CD1c-positive myeloid dendritic cell (primary cell): ENCODE results near the gene CPSF4L.
A peak's percentile ranks its signal among the peaks of the same experiment; 100 is the strongest.

Experiments
- DNase-seq: peaks from one replicate; pipeline ENCODE4 v3.0.0-alpha.2; 2016; ENCODE audit errors: extremely low spot score

Gene CPSF4L

DNA sequence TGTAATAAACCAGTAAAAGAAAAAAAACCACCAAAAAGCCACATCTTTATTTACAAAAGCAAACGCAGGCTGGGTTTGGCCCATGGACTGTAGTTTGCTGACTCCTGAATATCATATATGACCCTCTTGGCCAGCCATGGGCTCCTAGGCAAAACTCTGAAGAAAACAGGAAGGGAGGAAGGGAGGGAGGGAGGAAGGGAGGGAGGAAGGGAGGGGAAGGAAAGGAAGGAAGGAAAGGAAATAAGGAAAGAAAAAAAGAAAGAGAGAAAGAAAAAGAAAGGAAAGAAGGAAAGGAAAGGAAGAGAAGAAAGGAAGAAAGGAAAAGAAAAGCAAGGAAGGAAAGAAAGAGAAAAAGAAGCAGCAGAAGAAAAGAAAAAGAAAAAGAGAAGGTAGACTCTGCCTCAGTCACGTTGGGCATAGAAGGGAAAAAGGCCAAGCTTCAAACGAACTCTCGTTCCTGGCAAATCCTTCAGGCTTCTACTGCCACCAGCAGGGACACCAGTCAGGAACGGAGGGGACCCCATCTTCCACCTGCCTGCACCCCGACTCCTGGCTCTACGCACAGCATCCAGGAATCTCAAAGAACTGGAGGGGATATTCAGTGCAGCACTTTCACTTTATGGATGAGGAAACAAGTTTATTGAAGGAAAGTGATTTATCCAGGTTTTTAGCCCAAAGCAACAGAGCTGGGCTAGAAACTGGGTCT, 28.0 kb upstream of the CPSF4L start:
- no peak for DNase-seq

DNA sequence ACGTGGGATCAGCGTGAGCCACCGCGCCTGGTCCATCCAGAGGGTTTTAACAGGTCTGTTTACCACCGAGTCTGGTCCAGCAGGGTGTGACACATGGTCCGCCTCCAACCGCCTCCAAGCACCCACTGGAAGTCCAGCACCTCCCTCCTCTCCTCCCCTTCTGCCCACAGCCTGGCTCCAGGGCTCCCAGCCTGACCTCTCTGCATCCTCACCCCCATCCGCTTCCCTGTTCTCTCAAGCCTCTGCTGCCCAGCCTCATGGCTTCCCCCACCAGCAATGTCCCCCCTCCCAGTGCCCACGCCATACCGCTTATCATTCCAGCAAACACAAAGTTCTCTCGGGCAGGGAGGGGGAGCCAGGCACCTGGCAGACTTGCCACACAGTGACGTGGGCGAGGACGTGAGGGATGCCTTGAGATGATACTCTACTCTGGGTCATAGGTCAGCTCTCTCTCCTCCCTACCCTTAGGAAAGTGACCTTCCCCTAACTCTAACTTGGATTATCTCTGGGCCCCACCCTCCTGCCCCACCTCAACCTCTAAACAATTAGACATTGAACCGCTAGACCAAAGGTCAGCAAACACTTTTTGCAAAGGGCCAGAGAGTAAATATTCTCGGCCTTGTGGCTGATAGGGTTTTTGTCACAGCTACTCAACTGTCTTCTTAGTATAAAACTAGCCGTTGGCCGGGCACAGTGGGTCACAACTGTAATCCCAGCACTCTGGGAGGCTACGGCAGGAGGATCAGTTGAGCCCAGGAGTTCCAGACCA, 27.0 kb upstream of the CPSF4L start:
- no peak for DNase-seq

DNA sequence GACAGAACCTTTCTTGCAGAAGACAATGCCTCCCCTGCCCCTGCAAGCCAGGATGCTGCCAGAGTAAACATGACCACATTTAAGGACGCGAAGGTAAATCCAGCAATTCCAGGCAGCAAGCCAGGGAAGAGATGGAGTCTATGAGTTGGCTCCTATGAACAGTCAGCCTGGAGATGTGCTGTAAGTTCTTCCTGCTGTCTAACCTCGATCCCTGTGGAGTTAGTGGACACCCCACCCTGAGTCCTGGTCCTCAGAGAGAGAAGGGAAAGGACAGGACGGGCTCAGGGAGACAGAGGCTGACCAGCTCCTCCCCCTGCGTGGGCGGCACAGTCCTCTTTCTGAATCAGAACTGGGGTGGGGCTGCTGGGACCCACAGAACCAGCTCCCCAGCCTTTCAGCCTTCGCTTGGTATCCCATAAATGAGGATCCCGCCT, 25.2 kb upstream of the CPSF4L start:
- DNase-seq, result no peak

DNA sequence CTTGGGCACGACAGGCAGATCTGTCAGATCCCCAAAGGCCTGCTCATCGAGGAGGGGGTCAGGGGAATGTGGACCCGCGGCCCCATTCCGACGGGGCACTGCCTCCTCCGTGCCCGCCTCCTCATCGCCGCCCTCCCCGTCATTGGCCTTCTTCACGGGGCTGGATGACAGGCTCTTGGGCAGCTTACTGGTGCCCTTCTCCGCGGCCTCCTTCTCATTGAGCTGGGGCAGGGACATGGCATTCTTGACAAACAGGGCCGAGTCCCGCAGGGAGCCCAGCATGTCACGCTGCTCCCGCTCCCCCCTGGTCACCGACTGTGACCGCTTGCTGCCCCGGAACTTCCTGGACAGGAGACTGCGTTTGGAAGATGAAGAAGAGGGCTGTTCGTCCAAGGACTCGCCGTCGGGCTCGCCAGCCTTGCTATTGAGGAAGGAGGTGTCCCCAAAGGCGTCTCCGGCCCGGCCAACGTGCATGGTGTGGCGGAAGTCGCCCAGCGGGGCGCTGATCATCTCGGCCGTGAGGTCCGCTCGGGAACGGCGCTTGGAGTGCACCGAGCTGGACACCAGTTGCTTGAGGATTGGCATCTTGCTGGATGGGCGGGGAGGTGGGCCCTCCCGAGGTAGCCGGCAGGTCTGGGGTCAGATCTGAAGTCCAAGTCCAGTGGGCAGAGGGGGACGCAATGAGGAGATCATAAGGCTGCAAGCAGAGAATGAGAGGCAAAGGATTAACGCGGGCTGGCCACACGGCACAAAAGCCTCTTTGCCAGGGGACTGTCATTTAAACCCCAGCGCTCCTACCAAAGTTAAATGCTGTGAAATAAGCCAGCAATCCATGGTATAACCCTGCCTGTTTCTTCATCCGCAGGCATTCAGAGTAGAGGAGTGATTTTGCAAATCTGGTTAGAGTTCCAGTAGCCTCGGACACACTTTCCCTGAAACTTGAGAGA, 24.5 kb upstream of the CPSF4L start:
- DNase-seq, result no peak

DNA sequence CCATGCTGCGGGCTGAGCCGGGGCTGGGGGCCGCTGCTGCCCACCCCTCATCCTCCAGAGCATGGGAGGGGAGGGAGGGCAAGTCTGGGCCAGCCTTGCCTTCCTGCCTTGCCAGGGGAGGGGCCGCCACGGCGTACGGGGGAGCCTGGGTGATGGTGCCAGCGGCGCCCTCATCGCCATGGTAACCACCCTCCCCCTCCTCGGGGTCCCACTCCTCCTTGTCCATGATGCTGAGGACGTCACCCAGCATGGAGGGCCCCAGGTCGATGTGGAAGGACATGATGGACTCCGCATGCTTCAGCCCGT, 23.9 kb upstream of the CPSF4L start:
- no peak for DNase-seq

DNA sequence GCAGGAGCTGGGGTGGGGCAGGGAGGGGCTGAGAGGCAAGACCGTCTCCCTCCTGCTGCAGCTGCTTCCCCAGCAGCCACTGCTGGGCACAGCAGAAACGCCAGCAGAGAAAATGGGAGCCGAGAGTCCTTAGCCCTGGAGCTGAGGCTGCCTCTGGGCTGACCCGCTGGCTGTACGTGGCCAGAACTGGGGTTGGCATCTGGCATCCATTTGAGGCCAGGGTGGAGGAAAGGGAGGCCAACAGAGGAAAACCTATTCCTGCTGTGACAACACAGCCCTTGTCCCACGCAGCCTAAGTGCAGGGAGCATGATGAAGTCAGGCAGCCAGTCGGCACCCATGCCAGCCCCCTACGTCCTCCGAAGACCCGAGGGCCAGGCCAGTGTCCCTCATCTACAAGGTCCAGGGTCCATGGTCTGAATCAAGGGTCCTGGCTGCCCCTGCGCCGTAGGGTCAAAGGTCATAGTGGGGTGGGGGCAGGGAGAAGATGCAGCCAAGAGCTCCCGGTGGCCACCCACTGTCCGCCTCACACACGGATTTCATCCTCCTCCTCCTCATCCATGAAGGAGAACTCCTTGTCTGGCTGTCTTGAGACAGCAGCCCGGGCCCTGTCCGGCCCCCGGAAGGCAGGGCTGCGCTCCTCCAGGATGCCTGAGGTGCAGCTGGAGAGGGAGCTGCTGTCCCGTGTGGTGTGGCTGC, 23.4 kb upstream of the CPSF4L start:
- DNase-seq, result no peak

DNA sequence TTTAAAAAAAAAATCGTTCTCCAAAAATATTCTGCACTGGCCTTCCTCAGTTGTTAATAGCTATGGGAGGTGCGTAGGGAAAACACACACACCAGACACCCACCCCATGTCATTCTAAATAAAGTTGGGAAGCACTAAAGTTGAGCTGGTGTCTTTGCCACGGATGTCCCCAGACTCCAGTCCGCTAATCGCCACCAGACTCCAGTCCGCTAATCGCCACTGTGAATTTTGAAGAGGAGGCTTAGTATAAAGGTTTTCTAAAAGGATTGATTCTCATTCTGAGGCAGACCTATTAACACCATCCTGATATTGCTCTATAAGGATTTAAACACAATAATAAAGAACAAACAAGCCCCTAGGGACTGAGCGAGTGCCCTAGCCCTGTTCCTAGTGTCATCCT, 22.7 kb upstream of the CPSF4L start:
- no peak for DNase-seq

DNA sequence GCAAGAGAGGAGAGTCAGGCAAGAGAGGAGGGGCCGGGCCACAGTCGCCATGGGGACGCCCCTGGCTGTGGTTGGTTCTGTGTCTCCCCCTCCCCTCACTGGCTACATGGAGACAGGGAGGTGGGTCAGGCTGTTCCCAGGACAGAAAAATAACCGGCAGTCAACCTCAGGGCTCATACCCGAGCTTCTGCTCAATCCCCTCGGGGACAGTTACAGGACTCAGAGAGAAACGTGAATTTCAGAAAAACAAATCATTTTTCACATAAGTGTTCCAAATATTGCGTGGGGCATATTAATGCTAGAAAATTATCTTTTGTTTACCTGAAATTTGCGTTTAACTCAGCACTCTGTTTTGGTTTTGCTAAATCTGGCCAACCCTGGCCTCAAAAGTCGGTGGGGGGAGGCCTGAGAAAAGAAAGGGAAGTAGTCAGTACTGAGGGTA, 22.2 kb upstream of the CPSF4L start:
- no peak for DNase-seq

DNA sequence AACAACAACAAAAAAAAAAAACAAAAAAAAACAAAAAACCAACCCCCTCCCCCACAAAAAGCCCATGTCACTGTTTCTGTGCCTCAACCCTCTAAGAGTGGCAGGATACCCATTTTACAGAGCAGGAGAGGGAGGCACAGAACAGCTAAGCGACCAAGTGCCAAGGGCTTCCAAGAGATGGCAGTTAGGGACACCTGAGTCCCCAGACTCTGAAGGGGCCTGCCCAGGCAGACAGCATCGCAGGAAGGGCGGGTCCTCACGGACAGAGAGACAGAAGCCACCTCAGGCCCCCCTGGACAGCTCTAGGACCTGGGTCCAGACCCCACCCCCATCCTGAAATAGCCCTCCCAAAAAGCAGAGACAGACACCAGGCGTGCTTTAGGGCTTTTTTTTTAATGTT, 21.6 kb upstream of the CPSF4L start:
- no peak for DNase-seq

DNA sequence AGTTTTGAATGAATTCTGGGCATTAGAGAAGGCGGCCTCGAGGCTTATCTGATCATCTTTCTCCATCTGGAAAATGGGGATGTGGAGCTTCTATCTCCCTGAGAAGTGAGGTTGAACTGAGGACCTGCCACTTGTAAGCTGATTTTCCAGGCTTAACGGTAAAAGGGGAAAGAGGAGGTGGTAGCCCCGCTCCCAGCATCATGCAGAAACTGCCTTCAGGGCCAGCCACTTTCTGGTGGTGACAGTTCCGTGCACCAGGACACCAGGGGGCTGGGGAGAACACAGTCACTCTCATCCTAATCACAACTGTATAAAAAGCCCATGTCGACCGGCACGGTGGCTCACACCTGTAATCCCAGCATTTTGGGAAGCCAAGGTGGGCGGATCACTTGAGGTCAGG, 20.9 kb upstream of the CPSF4L start:
- no peak for DNase-seq

DNA sequence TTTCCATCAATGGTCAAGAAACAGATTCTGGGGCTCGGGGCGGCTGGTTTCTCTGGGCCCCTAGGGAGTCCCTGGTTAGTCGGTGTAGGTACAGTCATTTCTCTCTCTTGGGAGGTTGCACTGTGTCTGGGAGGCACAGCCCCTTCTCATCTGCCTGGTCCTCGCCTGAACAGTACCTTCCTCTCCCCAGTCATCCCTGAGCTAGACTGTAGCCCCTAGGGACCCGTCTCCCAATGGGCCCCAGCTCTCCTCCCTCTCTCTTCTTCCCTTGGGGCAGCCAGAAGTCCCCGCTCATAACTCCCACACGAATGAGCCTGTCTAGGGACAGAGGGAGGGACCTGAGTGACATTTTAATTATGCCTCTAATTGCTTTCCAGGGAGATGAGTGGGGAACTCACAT, 20.2 kb upstream of the CPSF4L start:
- no peak for DNase-seq

DNA sequence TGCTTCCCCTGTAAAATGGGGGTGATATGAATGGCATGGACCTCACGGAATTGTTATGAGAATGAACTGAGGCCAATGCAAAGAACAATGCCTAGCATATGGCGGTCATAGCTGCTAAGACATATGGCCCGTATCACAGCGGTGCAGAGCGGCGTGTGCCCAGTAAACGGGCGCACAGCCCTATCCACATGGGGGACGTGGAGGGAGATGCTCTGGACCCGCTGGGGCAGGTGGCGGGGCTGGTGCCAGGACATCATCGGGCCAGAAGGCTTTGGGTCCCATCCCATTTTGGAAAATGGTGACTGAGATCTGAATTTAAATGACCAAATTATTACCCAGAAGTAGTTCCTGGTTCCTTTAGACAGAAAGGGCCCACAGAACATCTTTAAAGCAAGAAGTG, 18.5 kb upstream of the CPSF4L start:
- DNase-seq, result no peak

DNA sequence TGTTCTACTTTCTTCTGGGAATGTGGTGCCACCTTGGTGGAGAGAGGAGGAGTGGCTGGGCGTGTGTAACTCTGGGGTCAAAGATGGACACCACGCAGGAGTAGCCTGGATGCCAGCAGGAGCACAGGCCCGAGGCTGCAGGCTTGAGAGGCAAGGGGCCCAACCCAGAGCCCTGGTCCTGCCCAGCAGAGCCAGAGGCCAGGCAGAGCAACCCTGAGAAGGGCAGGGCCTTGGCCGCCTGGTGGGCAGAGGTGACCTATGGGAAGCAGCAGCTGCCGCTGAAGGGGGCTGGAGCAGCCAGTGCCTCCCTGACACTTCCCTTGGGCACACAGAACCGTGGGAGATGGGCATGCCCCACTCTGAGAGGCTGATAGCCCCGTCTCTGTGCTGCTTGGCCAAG, 18.0 kb upstream of the CPSF4L start:
- no peak for DNase-seq

DNA sequence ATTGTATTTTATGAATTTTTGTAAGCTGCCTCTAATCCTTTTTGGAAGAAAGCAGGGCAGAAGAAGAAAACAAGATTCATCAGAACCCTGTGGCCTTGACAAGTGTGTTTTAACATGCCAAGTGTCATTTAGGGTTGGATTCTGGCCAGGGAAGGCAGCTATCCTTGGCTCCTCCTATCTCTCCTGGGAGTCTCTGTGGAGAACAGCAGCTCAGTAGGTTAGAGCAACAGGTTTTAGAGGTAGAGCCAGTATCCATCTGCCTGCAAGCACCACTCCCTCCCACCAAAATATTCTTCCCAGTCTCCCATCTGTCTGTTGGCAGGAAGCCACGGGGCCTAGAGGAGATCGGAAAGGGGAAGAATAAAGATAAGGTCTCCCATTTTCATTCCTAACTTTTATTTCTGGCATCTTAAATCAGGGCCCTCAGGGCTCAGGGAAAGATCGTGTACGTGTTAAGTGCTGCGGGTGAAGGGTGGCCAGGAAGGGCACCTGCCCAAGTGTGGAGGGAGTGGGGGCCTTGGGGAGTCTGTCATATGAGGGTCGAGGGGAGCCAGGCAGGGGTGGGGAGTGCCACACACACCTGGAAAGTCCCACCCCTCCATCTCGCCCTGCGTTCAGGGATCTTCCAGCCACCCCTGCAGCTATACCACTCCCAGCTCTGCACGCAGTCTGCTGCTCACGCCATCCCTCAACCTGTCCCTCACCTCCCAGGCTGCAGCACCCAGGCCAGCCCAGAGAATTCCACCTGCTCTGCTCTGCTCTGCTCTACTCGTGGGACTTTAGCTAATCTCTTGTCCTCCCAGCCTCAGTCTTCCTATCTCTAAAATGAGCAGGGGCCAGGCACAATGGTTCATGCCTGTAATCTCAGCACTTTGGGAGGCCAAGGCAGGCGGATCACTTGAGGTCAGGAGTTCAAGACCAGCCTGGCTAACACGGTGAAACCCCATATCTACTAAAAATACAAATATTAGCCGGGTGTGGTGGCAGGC, 17.1 kb upstream of the CPSF4L start:
- no peak for DNase-seq

DNA sequence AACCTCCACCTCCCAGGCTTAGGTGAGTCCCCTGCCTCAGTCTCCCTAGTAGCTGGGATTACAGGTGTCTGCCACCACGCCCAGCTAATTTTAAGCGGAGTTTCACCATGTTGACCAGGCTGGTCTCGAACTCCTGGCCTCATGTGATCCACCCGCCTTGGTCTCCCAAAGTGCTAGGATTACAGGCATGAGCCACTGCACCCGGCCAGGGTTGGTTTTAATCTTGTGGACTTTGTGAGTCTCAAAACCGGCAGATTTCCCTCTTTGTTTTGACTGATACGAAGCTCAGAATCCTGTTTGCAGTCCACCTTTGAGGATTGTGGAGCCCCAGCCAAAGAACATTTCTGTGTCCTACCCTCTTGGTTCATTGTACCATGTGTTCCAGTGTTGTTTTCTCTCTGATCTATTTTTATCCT, 16.4 kb upstream of the CPSF4L start:
- DNase-seq, result no peak

DNA sequence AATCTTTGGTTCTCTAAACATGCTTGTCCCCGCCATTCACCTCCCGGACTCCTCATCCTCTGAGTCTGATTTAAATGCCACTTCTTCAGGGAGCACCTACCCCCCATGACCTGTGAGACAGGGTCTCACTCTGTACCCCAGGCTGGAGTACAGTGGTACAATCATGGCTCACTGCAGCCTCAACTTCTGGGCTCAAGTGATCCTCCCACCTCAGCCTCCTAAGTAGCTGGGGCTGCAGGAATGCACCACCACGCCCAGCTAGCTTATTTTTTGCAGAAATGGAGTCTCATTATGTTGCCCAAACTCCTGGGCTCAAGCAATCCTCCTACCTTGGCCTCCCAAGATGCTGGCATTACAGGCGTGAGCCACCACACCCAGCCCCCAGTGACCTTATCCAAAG, 12.8 kb upstream of the CPSF4L start:
- DNase-seq, result no peak

DNA sequence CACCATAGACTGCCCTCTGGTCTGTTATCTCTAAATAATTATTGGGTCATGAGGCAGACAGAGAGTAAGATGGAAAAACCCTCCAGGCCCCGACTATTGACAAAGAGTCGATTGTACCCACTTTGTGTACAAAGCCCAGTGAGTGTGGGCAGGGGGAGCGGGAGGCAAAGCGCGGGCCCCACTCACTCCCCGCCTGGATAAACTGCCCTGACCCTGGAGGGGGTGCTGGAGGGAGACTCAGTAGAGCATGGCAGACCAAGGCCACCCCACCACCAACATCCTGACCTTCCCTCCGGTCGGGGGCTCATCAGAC, 11.2 kb upstream of the CPSF4L start:
- no peak for DNase-seq

DNA sequence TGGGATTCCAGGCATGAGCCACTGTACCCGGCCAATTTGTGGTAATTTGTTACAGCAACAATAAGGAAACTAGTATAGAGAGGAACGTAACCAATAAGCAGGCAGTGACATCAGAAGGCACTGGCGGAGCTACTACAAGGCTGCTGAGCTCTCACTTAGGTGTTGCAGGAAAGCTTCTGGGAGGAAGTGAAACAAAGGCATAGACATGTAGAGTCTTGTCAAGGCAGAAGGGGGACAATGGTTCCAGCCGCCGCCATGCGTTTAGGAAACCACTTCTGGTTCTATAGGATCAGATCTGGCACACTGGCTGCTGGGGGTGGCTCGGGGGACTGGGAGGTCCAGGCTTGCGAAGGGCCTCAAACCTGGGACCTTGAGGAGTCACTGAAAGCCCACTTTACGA, 9.4 kb upstream of the CPSF4L start:
- peak; percentile 54 for DNase-seq

DNA sequence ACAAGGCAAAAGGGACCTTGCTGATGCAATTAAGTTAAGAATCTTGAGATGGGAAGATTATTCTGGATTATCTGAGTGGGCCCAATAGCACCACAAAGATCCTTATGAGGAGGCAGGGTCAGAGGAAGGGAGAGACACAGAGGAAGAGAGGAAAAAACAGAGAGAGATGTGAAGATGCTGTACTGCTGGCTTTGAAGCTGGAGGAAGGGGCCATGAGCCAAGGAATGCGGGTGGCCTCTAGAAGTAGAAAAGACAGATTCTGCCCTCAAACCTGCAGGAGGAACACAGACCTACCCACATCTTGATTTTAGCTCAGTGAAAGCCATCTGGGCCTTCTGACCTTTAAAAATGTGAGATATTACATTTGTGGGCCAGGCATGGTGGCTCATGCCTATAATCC, 8.1 kb upstream of the CPSF4L start:
- no peak for DNase-seq

DNA sequence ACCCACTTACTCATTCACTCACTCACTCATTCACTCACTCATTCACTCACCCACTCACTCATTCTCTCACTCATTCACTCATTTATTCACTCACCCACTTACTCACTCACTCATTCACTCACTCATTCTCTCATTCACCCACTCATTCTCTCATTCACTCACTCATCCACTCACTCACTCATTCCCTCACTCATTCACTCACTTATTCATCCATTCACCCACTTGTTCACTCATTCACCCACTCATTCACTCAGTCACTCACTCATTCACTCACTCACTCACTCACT, 7.6 kb upstream of the CPSF4L start:
- DNase-seq, result no peak
